ENCODE results near the gene UVSSA.
"Not testable (repeated sequence)": the region's sequence is repeated elsewhere in the genome, so short reads cannot be mapped to it uniquely, and the experiment has no call there.

The UVSSA gene

GRCh38 chr4:1409491-1410425 lies 62.8 kb downstream of the UVSSA start:
- no peak for DNase-seq

- DNase-seq = peak; percentile 45
Observed at GRCh38 chr4:1410491-1411325, 63.7 kb downstream of the UVSSA start.

GRCh38 chr4:1411436-1412375 lies 64.7 kb downstream of the UVSSA start:
- no peak for DNase-seq

GRCh38 chr4:1412376-1413203 lies 65.6 kb downstream of the UVSSA start:
- DNase-seq = no peak

- DNase-seq = no peak
Observed at GRCh38 chr4:1413204-1413663, 66.2 kb downstream of the UVSSA start.

GRCh38 chr4:1413687-1414479 lies 66.9 kb downstream of the UVSSA start:
- DNase-seq = no peak

GRCh38 chr4:1414831-1415680 lies 68.0 kb downstream of the UVSSA start:
- DNase-seq = no peak

- no peak for DNase-seq
Observed at GRCh38 chr4:1415681-1415981, 68.6 kb downstream of the UVSSA start.

GRCh38 chr4:1416051-1416947 lies 69.3 kb downstream of the UVSSA start:
- DNase-seq = no peak

GRCh38 chr4:1416948-1417260 lies 69.9 kb downstream of the UVSSA start:
- DNase-seq = no peak

- DNase-seq = no peak
Observed at GRCh38 chr4:1417522-1418390, 70.7 kb downstream of the UVSSA start.

- no peak for DNase-seq
Observed at GRCh38 chr4:1418494-1419285, 71.7 kb downstream of the UVSSA start.

GRCh38 chr4:1419708-1420107 lies 72.7 kb downstream of the UVSSA start:
- DNase-seq = no peak

GRCh38 chr4:1421657-1422056 lies 74.6 kb downstream of the UVSSA start:
- no peak for DNase-seq

GRCh38 chr4:1427010-1427409 lies 80.0 kb downstream of the UVSSA start:
- DNase-seq = no peak

- DNase-seq = not testable (repeated sequence)
Observed at GRCh38 chr4:1443688-1444172, 96.7 kb downstream of the UVSSA start.

Data from NCI-H226 (cell line).